ENCODE measurements around the gene SLC44A1.

- TF ChIP-seq CTCF (IDR thresholded peaks at IDR 0.05) (no peak), ZFX (IDR thresholded peaks at IDR 0.05; ENCODE audit: borderline replicate concordance) (no peak)
Observed at GRCh38 chr9:105473221-105473620, 228.8 kb downstream of the SLC44A1 start.
